ENCODE measurements around the gene DLG2.

GRCh38 chr11:85628771-85629341, 1.7 kb upstream of the DLG2 start:
- TF ChIP-seq CTCF (IDR thresholded peaks at IDR 0.05 in 4 of 5, conservative IDR thresholded peaks at IDR 0.05 in 1 of 5): no peak
- TF ChIP-seq POLR2A (IDR thresholded peaks at IDR 0.05): no peak
